HG03571 (cell line): ENCODE measurements around the gene NKAP.
"Not testable (repeated sequence)": the region's sequence is repeated elsewhere in the genome, so short reads cannot be mapped to it uniquely, and the experiment has no call there.

ENCODE experiments used
- ATAC-seq: cut with Tn5 transposase; IDR thresholded peaks from one replicate; pipeline ENCODE4 v1.9.1; 2021; ENCODE audit not compliant: unreplicated experiment

NKAP gene

GRCh38 chrX:119941336-119941735, 2.2 kb downstream of the NKAP start:
- ATAC-seq: no peak

- ATAC-seq: no peak
These were observed 8.2 kb downstream of the NKAP start for GRCh38 chrX:119935215-119935874.

- ATAC-seq: not testable (repeated sequence)
These were observed 21.2 kb downstream of the NKAP start for GRCh38 chrX:119922391-119922790.

DNA sequence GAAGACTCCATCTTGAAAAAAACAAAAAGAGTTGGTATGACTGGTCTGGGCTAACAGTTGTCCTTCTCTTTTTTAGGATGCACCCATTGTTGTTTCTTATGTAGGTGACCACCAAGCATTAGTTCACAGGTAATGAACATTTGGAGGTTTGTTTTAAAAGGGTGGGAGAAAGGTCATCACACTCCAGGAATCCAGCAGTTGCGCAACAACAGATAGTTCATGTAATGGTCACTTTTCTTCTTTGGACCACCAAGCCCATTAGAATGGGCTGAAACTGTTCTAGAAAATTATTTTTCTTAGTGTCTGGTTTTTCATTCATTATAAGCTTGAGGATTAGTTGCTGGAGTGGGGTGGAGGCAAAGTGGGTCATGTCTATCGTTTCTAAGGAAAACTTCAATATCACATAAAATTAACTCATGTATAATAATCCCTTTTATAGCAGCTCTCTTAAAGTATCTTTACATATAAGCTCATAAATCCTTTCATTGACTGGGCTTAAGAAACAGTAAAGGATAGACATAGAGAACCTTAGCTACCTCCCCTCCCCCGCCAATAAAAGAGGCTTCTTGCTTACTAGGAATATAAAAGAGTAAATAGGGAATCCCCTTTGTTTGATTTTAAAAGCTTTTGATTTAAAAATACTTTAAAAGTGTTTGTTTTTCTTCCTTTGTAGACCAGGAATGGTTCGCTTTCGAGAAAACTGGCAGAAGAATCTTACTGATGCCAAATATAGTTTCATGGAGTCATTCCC, 23.5 kb downstream of the NKAP start:
- no peak for ATAC-seq

DNA sequence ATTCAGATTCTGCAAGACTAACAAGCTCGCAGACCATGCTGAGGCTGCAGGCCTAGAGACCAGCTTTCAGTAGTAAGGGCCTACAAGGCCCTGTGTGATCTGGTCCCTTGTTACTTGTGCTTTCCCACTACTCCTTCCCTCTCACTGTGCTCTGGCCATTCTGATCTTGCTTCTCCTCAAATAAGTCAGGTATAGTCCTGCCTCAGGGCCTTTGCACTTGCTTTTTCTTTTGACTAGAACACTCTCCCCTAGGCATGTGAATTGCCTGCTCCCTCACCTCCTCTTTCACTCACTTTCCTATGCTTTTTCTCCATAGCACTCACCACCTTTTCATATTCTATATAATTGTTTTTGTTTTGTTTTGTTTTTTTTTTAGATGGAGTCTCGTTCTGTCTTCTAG, 25.7 kb downstream of the NKAP start:
- no peak for ATAC-seq

DNA sequence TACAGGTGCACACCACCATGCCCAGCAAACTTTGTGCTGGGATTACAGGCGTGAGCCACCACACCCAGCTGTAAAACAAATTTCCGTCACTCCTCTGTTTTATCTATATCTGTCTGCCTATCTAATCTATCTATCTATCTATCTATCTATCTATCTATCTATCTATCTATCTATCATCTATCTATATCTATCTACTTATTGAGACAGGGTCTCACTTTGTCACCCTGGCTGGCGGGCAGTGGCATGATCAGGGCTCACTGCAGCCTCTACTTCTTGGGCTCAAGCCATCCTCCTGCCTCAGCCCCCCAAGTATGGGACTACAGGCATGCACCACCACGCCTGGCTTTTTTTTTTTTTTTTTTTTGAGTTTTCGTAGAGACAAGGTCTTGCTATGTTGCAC, 27.2 kb downstream of the NKAP start:
- no peak for ATAC-seq

DNA sequence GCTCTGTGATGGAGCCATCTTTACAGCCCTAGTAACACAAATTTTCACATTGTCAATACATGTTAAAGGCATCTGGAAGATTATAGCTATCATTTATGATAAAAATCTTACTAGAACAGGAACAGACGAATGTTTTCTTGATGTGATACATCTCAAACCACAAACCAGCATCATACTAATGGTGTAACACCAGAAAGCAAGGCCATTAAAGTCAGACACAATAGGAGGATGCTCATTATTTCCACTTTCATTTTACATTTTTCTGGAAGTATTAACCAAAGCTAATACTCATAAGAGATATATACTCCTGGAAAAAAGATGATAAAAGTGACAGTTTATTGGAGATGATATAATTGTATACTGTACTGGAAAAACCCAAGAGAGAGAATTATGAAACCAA, 42.6 kb downstream of the NKAP start:
- no peak for ATAC-seq

DNA sequence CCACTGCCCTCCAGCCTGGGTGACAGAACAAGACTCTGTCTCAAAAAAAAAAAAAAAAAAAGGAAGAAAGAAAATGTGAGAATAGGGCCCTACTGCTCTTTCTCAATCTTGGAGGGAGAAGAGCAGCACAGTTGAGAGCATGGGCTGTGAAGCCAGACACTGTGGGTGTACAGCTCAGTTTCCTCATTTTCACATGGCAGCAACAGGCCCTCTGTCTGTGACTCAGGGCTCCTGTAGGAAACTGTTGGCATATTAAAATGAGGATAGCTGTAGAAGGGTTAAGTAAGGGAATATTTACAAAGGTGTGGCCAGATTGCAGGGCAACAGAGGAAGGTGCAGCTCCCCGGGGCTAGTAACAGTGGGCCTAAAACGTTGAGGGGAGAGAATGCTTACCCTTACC, 44.4 kb downstream of the NKAP start:
- ATAC-seq: no peak

DNA sequence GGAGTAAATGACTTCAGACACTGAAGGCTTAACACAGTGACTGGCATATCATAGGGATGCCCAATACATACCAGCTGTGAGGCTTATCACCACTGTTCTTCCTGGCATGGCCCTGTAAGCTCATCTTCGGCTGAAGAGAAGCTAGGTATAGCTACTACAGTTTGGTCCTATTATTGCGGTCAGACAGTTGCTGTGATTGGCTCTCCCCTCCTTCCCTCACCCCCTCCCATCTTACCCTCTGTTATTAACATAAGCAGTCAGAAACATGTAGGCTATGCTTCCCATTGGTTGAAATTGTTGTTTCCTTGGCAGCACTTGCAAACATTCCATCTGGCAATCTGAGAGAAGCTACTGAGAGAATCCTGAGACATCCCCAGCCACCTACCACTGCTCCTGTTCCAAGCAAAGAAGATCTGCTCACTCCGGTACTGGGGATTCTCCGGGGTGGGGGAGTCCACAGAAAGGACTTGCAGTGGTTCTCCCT, 47.7 kb downstream of the NKAP start, which contains the start of gene AKAP14:
Gene AKAP14, plus strand, starts transcription at position 51 of the 484 bp plus-strand sequence. CDS start 7,331 bp downstream, outside the sequence.
- ATAC-seq: no peak

DNA sequence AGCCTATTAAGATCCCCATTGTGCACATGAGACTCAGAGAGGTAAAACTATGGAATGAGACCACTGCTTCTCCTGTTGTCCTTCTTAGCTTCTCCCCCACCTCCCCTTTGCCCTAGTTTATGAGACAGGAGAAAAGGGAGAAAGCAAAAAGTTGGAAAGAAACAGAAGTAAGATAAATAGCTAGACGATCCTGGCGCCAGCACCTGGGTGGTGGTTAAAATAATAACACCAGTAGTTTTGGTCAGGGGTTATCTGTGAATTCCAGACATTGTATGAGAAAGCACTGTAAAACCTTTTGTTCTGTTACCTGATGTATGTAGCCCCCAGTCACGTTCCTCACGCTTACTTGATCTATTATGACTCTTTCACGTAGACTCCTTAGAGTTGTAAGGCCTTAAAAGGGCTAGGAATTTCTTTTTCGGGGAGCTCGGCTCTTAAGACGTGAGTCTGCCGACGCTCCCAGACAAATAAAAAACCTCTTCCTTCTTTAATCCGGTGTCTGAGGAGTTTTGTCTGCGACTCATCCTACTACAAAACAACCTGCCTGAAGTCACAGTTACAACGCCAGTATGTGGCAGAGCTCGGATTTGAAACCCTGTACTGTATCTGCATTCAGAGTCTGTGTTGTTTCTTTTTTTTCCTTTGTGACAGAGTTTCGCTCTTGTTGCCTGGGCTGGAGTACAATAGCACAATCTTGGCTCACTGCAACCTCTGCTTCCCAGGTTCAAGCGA, 51.4 kb downstream of the NKAP start:
- not testable (repeated sequence) for ATAC-seq

DNA sequence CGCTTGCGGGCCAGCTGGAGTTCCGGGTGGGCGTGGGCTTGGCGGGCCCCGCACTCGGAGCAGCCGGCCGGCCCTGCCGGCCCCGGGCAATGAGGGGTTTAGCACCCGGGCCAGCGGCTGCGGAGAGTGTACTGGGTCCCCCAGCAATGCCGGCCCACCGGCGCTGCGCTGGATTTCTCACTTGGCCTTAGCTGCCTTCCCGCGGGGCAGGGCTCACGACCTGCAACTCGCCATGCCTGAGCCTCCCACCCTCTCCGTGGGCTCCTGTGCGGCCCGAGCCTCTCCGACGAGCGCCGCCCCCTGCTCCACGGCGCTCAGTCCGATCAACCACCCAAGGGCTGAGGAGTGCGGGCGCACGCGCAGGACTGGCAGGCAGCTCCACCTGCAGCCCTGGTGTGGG, 52.9 kb downstream of the NKAP start:
- ATAC-seq: not testable (repeated sequence)

GRCh38 chrX:119887721-119888425, 55.7 kb downstream of the NKAP start:
- peak; percentile 78 for ATAC-seq

DNA sequence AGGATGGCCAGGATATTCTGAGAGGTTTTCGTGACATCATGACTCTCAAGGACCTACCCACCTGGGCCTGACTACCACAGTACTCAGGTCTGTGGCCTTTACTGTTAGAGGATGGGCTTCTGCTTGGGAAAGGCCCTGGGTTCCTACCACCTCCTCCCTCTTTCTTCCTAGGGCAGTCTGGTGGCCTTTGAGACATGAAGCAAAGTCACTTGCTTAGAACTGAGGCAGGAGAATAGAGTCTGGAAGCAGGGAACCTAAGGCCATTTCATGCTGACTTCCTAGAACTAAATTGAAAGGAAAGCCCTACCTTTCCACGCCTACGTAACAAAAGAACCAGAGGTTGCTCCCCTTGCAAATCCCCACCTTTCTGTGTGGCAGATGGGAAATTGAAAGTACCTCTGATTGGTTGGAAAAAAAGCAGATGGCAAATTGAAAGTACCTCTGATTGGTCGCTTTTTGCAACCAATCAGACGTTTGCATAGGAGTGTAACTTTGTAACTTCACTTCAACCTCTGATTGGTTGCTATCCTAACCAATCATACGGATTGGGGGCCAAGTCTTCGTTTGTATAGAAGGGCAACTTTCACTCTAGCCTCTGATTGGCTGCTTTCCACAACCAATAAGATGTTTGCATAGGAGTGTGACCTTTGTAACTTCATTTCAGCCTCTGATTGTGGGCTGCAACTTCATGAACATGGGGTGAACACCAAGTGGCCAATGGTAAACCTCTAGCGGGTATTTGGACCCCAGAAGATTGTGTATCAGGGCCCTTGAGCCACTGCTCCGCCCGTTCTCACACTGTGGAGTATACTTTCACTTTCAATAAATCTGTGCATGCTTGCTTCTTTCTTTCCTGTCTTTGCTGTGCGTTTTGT, 57.8 kb downstream of the NKAP start:
- no peak for ATAC-seq

DNA sequence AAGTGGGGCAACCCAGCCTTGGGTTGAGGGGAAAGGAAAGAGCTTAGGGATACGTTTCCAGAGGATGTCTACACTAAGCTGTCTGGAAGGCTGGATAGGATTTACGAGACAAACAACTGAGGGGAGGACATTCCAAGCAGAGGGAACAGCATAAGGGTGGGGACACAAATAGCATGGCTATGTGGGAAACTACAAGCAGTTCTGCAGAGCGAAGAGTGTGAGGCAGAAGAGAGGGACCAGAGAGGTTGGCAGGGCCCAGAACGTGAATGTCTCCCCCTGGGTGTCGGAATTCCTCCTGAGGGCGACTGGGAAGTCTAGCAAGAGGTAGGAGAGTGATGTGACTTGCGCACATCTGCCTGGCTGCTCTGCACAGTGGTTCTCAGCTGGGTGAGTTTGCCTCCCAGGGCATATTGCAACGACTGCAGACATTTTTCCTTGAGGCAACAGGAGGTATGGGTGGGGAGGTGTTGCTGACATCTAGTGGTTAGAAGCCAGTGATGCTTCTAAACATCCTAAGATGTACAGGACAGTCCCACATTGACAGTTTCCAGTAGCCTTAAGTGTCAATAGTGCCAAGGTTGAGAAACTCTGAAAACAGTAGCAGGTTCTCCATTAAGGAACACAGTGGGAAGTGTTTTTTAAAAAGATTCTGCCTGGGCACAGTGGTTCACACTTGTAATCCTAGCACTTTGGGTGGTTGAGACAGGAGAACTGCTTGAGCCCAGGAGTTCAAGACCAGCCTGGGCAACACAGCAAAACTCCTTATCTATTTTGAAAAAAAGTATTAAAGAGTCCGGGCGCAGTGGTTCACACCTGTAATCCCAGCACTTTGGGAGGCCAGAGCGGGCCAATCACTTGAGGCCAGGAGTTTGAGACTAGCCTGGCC, 62.8 kb downstream of the NKAP start:
- ATAC-seq: peak; percentile 74

DNA sequence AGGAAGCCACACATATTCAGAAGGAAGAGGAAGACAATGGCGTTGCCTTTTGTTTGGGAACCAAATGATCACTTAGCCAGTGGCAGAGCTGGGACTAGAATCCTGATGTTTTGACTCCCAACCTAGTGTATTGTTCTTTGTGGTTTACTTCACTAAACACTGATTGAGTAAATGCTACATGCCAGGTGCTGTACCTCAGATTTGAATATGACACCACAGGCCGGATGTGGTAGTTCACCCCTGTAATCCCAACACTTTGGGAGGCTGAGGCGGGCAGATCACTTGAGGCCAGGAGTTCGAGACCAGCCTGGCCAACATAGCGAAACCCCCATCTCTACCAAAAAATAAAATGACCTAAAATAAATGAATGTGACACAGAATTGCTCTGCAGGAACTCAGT, 63.5 kb downstream of the NKAP start:
- no peak for ATAC-seq

DNA sequence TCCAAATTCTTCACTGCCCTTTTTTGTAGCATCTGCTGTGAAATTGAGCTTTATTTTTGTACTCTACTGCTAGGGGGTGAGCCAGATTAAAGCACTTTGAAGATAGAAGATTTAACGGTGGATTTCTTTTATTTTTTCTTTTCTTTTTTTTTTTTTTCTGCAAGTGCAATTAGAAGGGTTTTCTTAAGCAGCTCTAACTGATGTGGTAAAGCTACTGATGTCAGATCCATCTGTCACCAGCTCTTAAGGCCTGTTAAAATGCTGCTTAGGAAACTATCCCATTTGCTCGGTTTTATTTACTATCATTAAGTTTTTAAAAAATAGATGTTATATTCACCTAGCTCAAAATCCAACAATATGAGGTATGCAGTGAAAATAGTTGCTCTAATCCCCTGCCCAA, 64.8 kb downstream of the NKAP start:
- ATAC-seq: no peak

DNA sequence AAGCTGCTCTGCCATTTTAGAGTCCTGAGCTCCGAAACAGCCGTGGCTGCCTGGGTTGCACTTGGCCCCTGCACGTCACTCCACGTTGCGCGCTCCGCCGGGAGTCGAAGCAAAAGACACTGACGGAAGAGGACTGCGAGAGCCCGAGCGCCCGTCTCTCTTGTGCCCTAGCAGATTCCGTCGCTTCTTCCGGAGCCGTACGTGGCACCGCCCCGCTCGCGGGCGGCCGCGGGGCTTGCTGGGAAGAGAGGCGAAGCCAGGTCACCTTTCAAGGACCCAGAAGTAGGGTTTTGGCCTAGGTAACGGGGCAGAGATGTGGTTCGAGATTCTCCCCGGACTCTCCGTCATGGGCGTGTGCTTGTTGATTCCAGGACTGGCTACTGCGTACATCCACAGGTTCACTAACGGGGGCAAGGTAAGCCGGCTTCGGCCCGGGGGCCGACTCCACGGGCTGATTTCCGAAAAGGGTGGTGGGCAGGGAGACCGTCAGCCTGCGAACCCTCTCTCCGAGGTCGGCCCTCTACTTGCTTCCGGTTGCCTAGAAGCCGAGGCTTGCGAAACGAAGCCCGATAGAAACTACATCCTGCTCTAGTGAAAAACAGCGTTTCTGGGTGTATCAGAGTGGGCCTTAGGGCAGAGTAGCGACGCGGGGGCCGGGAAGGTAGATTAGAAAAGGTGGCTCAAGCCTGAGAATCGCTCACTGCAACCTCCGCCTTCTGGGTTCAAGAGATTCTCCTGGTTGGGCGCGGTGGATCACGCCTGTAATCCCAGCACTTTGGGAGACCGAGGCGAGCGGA, 71.8 kb downstream of the NKAP start, which contains the start of the genes NDUFA1 and RNF113A:
Gene NDUFA1, plus strand, starts transcription at position 234 of the 797 bp plus-strand sequence. Its CDS starts 80 bp downstream, at position 314.
Gene RNF113A, minus strand, starts transcription at position 135 of the 797 bp plus-strand sequence. Its CDS starts 120 bp downstream, at position 15.
- ATAC-seq: peak; percentile 95

DNA sequence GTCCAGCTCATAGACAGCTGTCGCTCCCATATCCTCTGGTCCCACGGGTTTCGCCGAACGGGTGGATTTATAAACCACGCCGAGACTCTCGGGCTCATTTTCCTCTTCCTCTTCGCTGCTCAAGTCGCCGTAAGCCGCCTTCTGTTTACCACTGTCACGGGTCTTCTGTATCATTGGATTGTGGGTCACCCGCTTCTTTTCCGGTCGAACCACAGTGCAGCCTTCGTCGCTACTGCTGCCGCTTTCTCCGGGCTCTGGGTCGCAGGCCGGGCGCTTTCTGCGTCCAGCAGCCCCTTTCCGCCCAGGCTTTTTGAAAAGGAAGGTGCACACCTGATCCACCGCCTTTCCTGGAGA, 72.3 kb downstream of the NKAP start:
- ATAC-seq: peak; percentile 29
